HG02943 (cell line): ENCODE measurements around the gene BBC3.
A peak's percentile ranks its signal among the peaks of the same experiment; 100 is the strongest.
"Not testable (repeated sequence)": the region's sequence is repeated elsewhere in the genome, so short reads cannot be mapped to it uniquely, and the experiment has no call there.

Experiments used
- ATAC-seq: cut with Tn5 transposase; IDR thresholded peaks from one replicate; pipeline ENCODE4 v1.9.1; 2021; ENCODE audit warnings: mild to moderate bottlenecking, low read depth, moderate library complexity; ENCODE audit not compliant: unreplicated experiment

Gene BBC3

GRCh38 chr19:47258895-47259555 is 28.0 kb upstream of the BBC3 start:
- no peak for ATAC-seq

- ATAC-seq: no peak
Observed at GRCh38 chr19:47258434-47258833, 27.4 kb upstream of the BBC3 start.

- ATAC-seq: peak; percentile 4
Observed at GRCh38 chr19:47257411-47258169, 26.6 kb upstream of the BBC3 start.

GRCh38 chr19:47256693-47257410 is 25.9 kb upstream of the BBC3 start:
- ATAC-seq: peak; percentile 76

- ATAC-seq: peak; percentile 41
Observed at GRCh38 chr19:47255879-47256692, 25.1 kb upstream of the BBC3 start, which contains the start of gene CCDC9. Gene CCDC9, plus strand, starts transcription at chr19:47256525. Its CDS starts 1,876 bp downstream, at chr19:47258401.

- ATAC-seq: no peak
Observed at GRCh38 chr19:47253970-47254369, 23.0 kb upstream of the BBC3 start.

GRCh38 chr19:47253467-47253881 is 22.5 kb upstream of the BBC3 start:
- no peak for ATAC-seq

- ATAC-seq: not testable (repeated sequence)
Observed at GRCh38 chr19:47253016-47253415, 22.0 kb upstream of the BBC3 start.

GRCh38 chr19:47247308-47247990 is 16.4 kb upstream of the BBC3 start:
- no peak for ATAC-seq

GRCh38 chr19:47243776-47244547 is 13.0 kb upstream of the BBC3 start:
- ATAC-seq: no peak

GRCh38 chr19:47243364-47243775 is 12.4 kb upstream of the BBC3 start:
- ATAC-seq: no peak

- no peak for ATAC-seq
Observed at GRCh38 chr19:47241919-47242577, 11.0 kb upstream of the BBC3 start.

- no peak for ATAC-seq
Observed at GRCh38 chr19:47240996-47241918, 10.3 kb upstream of the BBC3 start.

- ATAC-seq: no peak
Observed at GRCh38 chr19:47240556-47240955, 9.6 kb upstream of the BBC3 start.

GRCh38 chr19:47239610-47240296 is 8.8 kb upstream of the BBC3 start:
- ATAC-seq: no peak

GRCh38 chr19:47239152-47239551 is 8.2 kb upstream of the BBC3 start:
- no peak for ATAC-seq

GRCh38 chr19:47236072-47236675 is 5.2 kb upstream of the BBC3 start:
- ATAC-seq: no peak
